Heart left ventricle (tissue), 16 donors: ENCODE results near the gene CDC7. TPM values are rescaled to one million over a fixed set of nuclear protein-coding genes. Genes with fewer than 3 reads are reported as not detected.
A peak's percentile ranks its signal among the peaks of the same experiment; 100 is the strongest.

Source experiments
- ATAC-seq, 4 donors: fragments of 200-7000 bp; cut with Tn5 transposase; one replicate each; pipeline ENCODE4 v1.9.1; 2020 to 2022; ENCODE audit warnings: moderate library complexity in 4 of 4, mild to moderate bottlenecking in 3 of 4, moderate number of reproducible peaks in 1 of 4
- DNase-seq, 5 donors: peaks; one replicate each; pipeline ENCODE4 v3.0.0-alpha.2; 2020
- H3K27ac ChIP-seq, 12 donors: fragments of 200-600 bp; sonication (generic) in 4 of 12; one replicate each; pipeline versions ENCODE4 v1.5.0 to v1.8.0; 2016 to 2022; ENCODE audit warnings: mild to moderate bottlenecking in 2 of 12
- H3K27me3 ChIP-seq, 9 donors: fragments of 200-600 bp; sonication (generic) in 2 of 9; one replicate each; pipeline versions ENCODE4 v1.5.1 to v1.8.0; 2016 to 2022; ENCODE audit warnings: mild to moderate bottlenecking in 3 of 9
- H3K36me3 ChIP-seq, 9 donors: fragments of 200-600 bp; sonication (generic) in 2 of 9; one replicate each; pipeline versions ENCODE4 v1.5.0 to v1.8.0; 2018 to 2022; ENCODE audit warnings: mild to moderate bottlenecking in 2 of 9
- H3K4me1 ChIP-seq, 12 donors: fragments of 200-600 bp; sonication (generic) in 4 of 12; one replicate each; pipeline versions ENCODE4 v1.5.0 to v1.8.0; 2016 to 2022; ENCODE audit warnings: mild to moderate bottlenecking in 3 of 12
- H3K4me3 ChIP-seq, 12 donors: fragments of 200-600 bp; sonication (generic) in 4 of 12; one replicate each; pipeline versions ENCODE4 v1.5.0 to v1.8.0; 2017 to 2022; ENCODE audit warnings: mild to moderate bottlenecking in 9 of 12, moderate library complexity in 4 of 12
- H3K9me3 ChIP-seq, 12 donors: fragments of 200-600 bp; sonication (generic) in 4 of 12; one replicate each; pipeline versions ENCODE4 v1.5.0 to v1.8.0; 2016 to 2022; ENCODE audit warnings: mild to moderate bottlenecking in 1 of 12
- CTCF ChIP-seq, 12 donors: fragments of 200-600 bp; sonication (generic) in 4 of 12; IDR thresholded peaks; one replicate each; pipeline versions ENCODE4 v1.5.0 to v1.8.0; 2018 to 2022; ENCODE audit warnings: antibody characterized with exemption in 12 of 12, mild to moderate bottlenecking in 5 of 12
- POLR2A ChIP-seq, 2 donors: fragments of 450-650 bp; IDR thresholded peaks; one replicate each; pipeline ENCODE4 v1.6.1; 2017; ENCODE audit warnings: antibody characterized with exemption in 2 of 2, mild to moderate bottlenecking in 2 of 2, moderate library complexity in 2 of 2
- WGBS, 4 donors: extraction: QIAGEN DNeasy Blood & Tissue Kit in 2 of 4; methylation state at CpG; one replicate each; pipeline versions ENCODE4 v1.1.5 to v1.1.7; 2013 to 2018; 5-methylcytosine and 5-hydroxymethylcytosine counted together
- intact Hi-C, 10 donors: fragments of 100-400 bp; cut with DNase I; formaldehyde crosslinking; loops; one replicate each; pipeline versions ENCODE4 v1.11.1 to v1.14.2; 2022
- polyA plus RNA-seq, 2 donors: library from polyadenylated mRNA; stranded (reverse); fragments of 200-250 nt; gene quantifications; one replicate each; pipeline ENCODE4 v1.2.3, GENCODE V29; 2013
- total RNA-seq, 9 donors: library from RNA; depleted of rRNA in 2 of 9; stranded (reverse); fragments of >200 nt in 2 of 9; fragmentation: NEBNext Ultra II Directional in 3 of 9; extraction: Animal tissue kit (Norgen Biotek cat#: 25700) in 3 of 9; gene quantifications; one replicate each; pipeline versions ENCODE4 v1.1.0 to v1.2.4, GENCODE V29; 2016 to 2023
- donor health status: ischemic (EF 13 %, LVEDD 7.1; RV severe dilation, severe dysfunction).
- donor health status: healthy with polysubstance abuse.
- donor health status: DM: no; HTN: yes; CAD: no.
- donor health status: DM: no; HTN: no; CAD: no.
- donor health status: ischemic (EF 25% LVEDD 6.9; RV normal size, moderate dysfunction).
- donor health status: ischemic (EF 25% LVEDD 5.7; RV mildly dilated, moderate dysfunction).
- donor health status: healthy.
- donor health status: DM: yes; HTN: yes; CAD: no.
- donor health status: ischemic (EF 35%, LVEDD 5.7; RV mildly dilated, moderate dysfunction).
- donor health status: nonischemic (EF 11% LVEDD 7.7; RV severe dilation, severe dysfunction).
- donor health status: DM: yes; HTN: yes; CAD: no.
- donor health status: PGD.
- donor health status: ischemic (EF 29% LVEDD 5.4; RV normal size, mild dysfunction).
- donor health status: nonischemic (EF 23%, LVEDD 6.1; RV moderate dilation, normal function).

CDC7 gene
- total and polyA plus RNA-seq, 11 donors = 0.30 to 6.3 (median 0.97) TPM

DNA sequence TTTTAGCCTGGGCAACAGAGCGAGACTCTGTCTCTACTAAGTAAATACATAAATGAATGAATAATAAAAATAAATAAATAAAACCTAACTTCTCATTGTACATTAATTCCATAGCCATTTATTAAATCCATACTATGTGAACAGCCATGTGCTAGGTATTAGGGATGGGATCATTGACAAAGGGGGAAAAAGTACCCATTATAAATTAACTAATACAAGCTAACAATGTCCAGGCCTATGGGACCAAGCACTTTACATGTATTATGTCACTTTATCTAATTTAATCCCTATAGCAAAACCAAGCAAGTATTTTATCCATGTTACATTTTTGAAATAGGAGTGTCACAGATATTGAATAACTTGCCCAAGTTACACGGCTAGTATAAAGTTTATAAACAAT, 2.6 kb upstream of the CDC7 start:
- intact Hi-C loops = loop anchor here in 4 of 10 donors (5.0 to 10.0 kb wide), 3 partner anchors 91 to 216 kb away; partner anchors contain the start of gene HFM1 (in 2 of the 4)
- peaks cover 0 to 25% (median 13%) of the 10 kb centered on the region in 12 donors for H3K4me1 ChIP-seq
- no peaks in the 10 kb centered on the region for H3K9me3 ChIP-seq
- H3K27ac ChIP-seq = no peak overlapping the region
- 97 to 100% (median 98%) methylated on average over 2 of the region's 2 CpGs for WGBS, 4 donors
- no peak overlapping the region for H3K4me3 ChIP-seq
- TF ChIP-seq CTCF (IDR thresholded peaks at IDR 0.05) = no peak
- TF ChIP-seq POLR2A (IDR thresholded peaks at IDR 0.05) = no peak
- no peaks in the 10 kb centered on the region for H3K27me3 ChIP-seq
- ATAC-seq (no peak), DNase-seq (no peak)
- H3K36me3 ChIP-seq = no peaks in the 10 kb centered on the region

DNA sequence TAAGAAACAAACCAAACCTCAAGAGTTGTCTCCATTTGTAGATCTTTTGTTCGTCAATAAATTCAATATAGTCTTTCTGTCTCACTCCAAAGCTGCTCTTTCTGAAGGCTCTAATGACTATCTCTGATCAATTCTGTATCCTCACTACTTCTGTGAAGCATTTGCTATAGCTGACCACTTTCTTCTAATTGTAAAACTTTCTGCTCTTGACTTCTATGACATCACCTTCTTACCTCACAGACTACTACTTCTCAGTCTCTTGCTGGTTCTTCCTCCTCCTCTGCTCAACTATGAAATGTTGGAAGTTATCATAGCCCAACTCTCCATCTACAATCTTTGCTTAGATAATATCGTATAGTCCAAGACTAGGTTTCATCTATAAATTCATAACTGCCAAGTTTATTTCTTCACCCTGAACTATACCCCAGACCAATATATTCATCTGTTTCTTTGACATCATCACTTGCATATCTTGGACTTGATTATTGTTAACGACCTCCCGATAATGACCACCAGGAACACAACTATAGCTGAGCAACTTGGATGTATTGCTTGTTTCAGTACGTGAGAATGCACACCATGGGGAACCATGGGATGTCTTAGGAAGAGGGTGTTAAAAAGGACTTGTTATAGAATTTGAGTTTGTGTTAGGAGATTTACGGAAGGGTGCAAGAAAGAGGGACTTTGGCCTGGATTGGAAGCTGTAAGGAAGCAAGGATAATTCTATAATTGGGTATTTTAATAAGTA, 2.0 kb upstream of the CDC7 start:
- DNase-seq (no peak), ATAC-seq (no peak)
- H3K4me3 ChIP-seq = no peak overlapping the region
- H3K36me3 ChIP-seq = no peaks in the 10 kb centered on the region
- H3K27me3 ChIP-seq = no peaks in the 10 kb centered on the region
- H3K9me3 ChIP-seq = no peaks in the 10 kb centered on the region
- H3K27ac ChIP-seq = no peak overlapping the region
- WGBS, 4 donors = 93 to 95% (median 95%) methylated on average over 6 of the region's 6 CpGs
- intact Hi-C loops = loop anchor here in 4 of 10 donors (5.0 to 10.0 kb wide), 3 partner anchors 91 to 216 kb away; partner anchors contain the start of gene HFM1 (in 2 of the 4)
- H3K4me1 ChIP-seq = peaks cover 0 to 25% (median 13%) of the 10 kb centered on the region in 12 donors
- no peak for TF ChIP-seq POLR2A (IDR thresholded peaks at IDR 0.05)
- TF ChIP-seq CTCF (IDR thresholded peaks at IDR 0.05) = no peak

DNA sequence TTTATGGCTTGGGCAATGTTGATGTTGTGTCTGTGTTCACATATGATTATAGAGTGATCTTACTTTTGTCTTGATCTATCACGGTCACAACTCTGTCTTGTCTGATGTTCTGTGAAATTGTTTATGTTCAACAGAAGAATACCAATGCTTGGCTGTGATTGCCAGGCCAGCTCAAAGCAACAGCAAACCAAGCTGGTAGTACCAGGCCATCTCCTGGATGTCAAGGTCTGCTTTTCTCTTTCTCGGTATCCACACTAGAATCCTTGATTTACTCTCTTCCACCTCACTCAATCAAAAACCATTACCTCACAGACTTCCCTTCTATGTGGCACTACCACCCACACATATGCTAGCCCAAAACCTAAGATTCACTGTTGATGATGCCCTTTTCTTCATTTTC, 1.3 kb upstream of the CDC7 start:
- ATAC-seq (no peak), DNase-seq (no peak)
- no peaks in the 10 kb centered on the region for H3K9me3 ChIP-seq
- H3K36me3 ChIP-seq = no peaks in the 10 kb centered on the region
- WGBS, 4 donors = 91 to 98% (median 97%) methylated on average over 2 of the region's 2 CpGs
- H3K27ac ChIP-seq = peak overlapping the region in 1 of 12 donors; percentile 92
- TF ChIP-seq POLR2A (IDR thresholded peaks at IDR 0.05) (no peak), CTCF (IDR thresholded peaks at IDR 0.05) (no peak)
- no peak overlapping the region for H3K4me3 ChIP-seq
- peaks cover 0 to 25% (median 13%) of the 10 kb centered on the region in 12 donors for H3K4me1 ChIP-seq
- no peaks in the 10 kb centered on the region for H3K27me3 ChIP-seq
- intact Hi-C loops = loop anchor here in 4 of 10 donors (5.0 to 10.0 kb wide), 3 partner anchors 92 to 217 kb away; partner anchors contain the start of gene HFM1 (in 2 of the 4)
